Osteoblast (primary cell): ENCODE measurements around the gene USP32. TPM values are rescaled to one million over a fixed set of nuclear protein-coding genes. Genes with fewer than 3 reads are reported as not detected.
A peak's percentile ranks its signal among the peaks of the same experiment; 100 is the strongest.

ENCODE experiments used
- DNase-seq: peaks from one replicate; pipeline ENCODE4 v3.0.0; 2011; ENCODE audit warnings: low spot score, mixed read lengths; ENCODE audit not compliant: insufficient read length; ENCODE audit errors: missing footprints
- H2AFZ ChIP-seq: 2 replicates; pipeline ENCODE4 v1.6.0; 2011; ENCODE audit warnings: mild to moderate bottlenecking, low read length
- H3K27ac ChIP-seq: 2 replicates; pipeline ENCODE4 v1.5.1; 2011; ENCODE audit warnings: mild to moderate bottlenecking, low read depth, low read length, moderate library complexity
- H3K27me3 ChIP-seq: 2 replicates; pipeline ENCODE4 v1.6.0; 2012; ENCODE audit warnings: mild to moderate bottlenecking, control low read depth, inconsistent platforms, low read length, moderate library complexity; ENCODE audit not compliant: insufficient read depth
- H3K36me3 ChIP-seq: 2 replicates; pipeline ENCODE4 v1.5.1; 2011; ENCODE audit warnings: mild to moderate bottlenecking, low read length, control low read depth, moderate library complexity; ENCODE audit not compliant: insufficient read depth
- H3K4me1 ChIP-seq: 2 replicates; pipeline ENCODE4 v1.5.1; 2011; ENCODE audit warnings: mild to moderate bottlenecking, low read length, control low read depth, moderate library complexity; ENCODE audit not compliant: insufficient read depth
- H3K4me2 ChIP-seq: 2 replicates; pipeline ENCODE4 v1.6.0; 2011; ENCODE audit warnings: mild to moderate bottlenecking, low read length; ENCODE audit not compliant: insufficient read depth
- H3K4me3 ChIP-seq: fragments of 200-600 bp; sonication (generic); 3 replicates; pipeline ENCODE4 v1.5.1; 2012; ENCODE audit warnings: mild to moderate bottlenecking, low read length, inconsistent platforms; ENCODE audit not compliant: insufficient read depth
- H3K79me2 ChIP-seq: 2 replicates; pipeline ENCODE4 v1.6.0; 2012; ENCODE audit warnings: mild to moderate bottlenecking, low read length, control low read depth, inconsistent platforms; ENCODE audit not compliant: insufficient read depth
- H3K9me3 ChIP-seq: 2 replicates; pipeline ENCODE4 v1.5.1; 2011; ENCODE audit warnings: low read depth, low read length, control low read depth
- H4K20me1 ChIP-seq: 2 replicates; pipeline ENCODE4 v1.6.0; 2012; ENCODE audit warnings: mild to moderate bottlenecking, low read length, control low read depth; ENCODE audit not compliant: insufficient read depth
- CTCF ChIP-seq: IDR thresholded peaks from 2 replicates; pipeline ENCODE4 v1.5.1; 2011; ENCODE audit warnings: mild to moderate bottlenecking, low read depth, low read length, moderate library complexity; ENCODE audit errors: extremely low read depth
- total RNA-seq: library from RNA; depleted of rRNA; stranded (reverse); fragments of >200 nt; gene quantifications from 2 replicates; pipeline ENCODE4 v1.2.3, GENCODE V29; 2012

The USP32 gene
- total RNA-seq, 1 donor: 99.5 TPM

- H2AFZ ChIP-seq: peak overlapping the region; percentile 98
- H3K27me3 ChIP-seq: no peaks in the 10 kb centered on the region
- peaks cover 22% of the 10 kb centered on the region for H3K4me1 ChIP-seq
- peak; percentile 88 for DNase-seq
- H3K9me3 ChIP-seq: no peaks in the 10 kb centered on the region
- H3K36me3 ChIP-seq: no peaks in the 10 kb centered on the region
- H3K4me3 ChIP-seq: peak overlapping the region; percentile 96
- TF ChIP-seq CTCF: no peak
- peaks cover 37% of the 10 kb centered on the region for H3K79me2 ChIP-seq
- H3K27ac ChIP-seq: peak overlapping the region; percentile 97
- peak overlapping the region; percentile 94 for H3K4me2 ChIP-seq
- peaks cover 11% of the 10 kb centered on the region for H4K20me1 ChIP-seq
Observed at GRCh38 chr17:60392845-60393702, 1.1 kb upstream of the USP32 start.

- Histone ChIP-seq H3K27me3 (no peaks in the 10 kb centered on the region), H3K4me2 (peak overlapping the region; percentile 90), H3K4me3 (peak overlapping the region; percentile 96), H3K27ac (peak overlapping the region; percentile 81), H3K4me1 (peaks cover 22% of the 10 kb centered on the region), H2AFZ (peak overlapping the region; percentile 86), H3K9me3 (no peaks in the 10 kb centered on the region), H3K36me3 (no peaks in the 10 kb centered on the region), H3K79me2 (peaks cover 52% of the 10 kb centered on the region), H4K20me1 (peaks cover 23% of the 10 kb centered on the region)
- TF ChIP-seq CTCF: no peak
- DNase-seq: peak; percentile 86
Observed at GRCh38 chr17:60391471-60392041, 377 bp downstream of the USP32 start.

GRCh38 chr17:60390925-60391470 is 935 bp downstream of the USP32 start:
- peaks cover 58% of the 10 kb centered on the region for H3K79me2 ChIP-seq
- H3K4me3 ChIP-seq: peak overlapping the region; percentile 96
- peak overlapping the region; percentile 86 for H2AFZ ChIP-seq
- no peaks in the 10 kb centered on the region for H3K27me3 ChIP-seq
- no peaks in the 10 kb centered on the region for H3K36me3 ChIP-seq
- H3K4me2 ChIP-seq: peak overlapping the region; percentile 90
- peak overlapping the region; percentile 81 for H3K27ac ChIP-seq
- H3K9me3 ChIP-seq: no peaks in the 10 kb centered on the region
- H4K20me1 ChIP-seq: peaks cover 28% of the 10 kb centered on the region
- H3K4me1 ChIP-seq: peaks cover 23% of the 10 kb centered on the region
- peak; percentile 66 for DNase-seq
- TF ChIP-seq CTCF: no peak

GRCh38 chr17:60390186-60390585 is 1.7 kb downstream of the USP32 start:
- peak overlapping the region; percentile 90 for H3K4me2 ChIP-seq
- peak overlapping the region; percentile 96 for H3K4me3 ChIP-seq
- no peaks in the 10 kb centered on the region for H3K36me3 ChIP-seq
- H3K4me1 ChIP-seq: peaks cover 27% of the 10 kb centered on the region
- DNase-seq: peak; percentile 85
- no peak for TF ChIP-seq CTCF
- H2AFZ ChIP-seq: no peak overlapping the region
- H3K27ac ChIP-seq: peak overlapping the region; percentile 81
- no peaks in the 10 kb centered on the region for H3K27me3 ChIP-seq
- peaks cover 32% of the 10 kb centered on the region for H4K20me1 ChIP-seq
- H3K79me2 ChIP-seq: peaks cover 66% of the 10 kb centered on the region
- H3K9me3 ChIP-seq: no peaks in the 10 kb centered on the region
